Cerebellar nuclear complex (tissue), 1 donor: ENCODE measurements around the gene SLC9B2.

ENCODE experiments used
- DNase-seq, 2 experiments: peaks; one replicate each; lab custom pipeline; 2025; lab: John Stamatoyannopoulos, UW

SLC9B2 gene

DNA sequence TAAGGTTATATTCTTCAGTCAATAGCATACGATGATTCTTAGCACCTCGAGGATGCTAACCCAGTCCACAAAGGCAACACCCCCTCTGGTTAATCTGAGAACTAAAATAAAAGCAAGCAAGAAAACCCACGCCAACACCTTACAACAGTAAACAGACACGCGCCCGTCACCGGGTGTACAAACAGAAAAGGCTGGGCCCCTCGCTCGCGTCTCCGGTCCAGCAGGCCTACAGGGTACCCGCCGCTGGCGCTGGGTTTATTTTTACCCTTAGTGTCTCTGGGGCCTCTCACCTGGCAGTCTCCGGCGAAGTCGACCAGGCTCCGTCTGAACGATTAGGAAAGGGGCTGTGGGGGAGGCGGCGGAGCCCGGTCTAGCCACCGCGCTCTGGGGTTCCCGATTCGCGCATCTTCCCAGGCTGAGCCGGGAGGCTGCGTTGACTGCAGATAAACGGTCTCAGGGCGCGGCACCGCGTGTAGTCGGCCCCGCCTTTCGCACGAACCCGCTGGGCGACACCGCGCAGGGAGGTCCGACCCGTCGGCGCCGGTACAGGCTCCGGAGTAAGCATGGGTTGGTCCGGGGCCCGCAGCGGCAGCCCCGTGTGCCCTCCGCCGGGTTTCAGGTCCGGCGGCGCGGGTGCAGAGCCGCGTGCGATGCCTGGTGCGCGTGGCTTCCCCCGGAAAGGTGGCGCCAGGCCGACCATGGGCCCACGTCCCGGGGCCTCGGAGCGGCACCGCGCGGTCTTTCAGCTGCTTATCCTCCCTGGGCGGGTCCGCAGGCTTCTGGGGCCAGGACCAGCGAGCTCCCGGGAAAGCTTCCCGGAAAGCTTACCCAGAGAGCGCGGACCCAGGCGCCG is 441 bp downstream of the SLC9B2 start:
- no peak for DNase-seq

DNA sequence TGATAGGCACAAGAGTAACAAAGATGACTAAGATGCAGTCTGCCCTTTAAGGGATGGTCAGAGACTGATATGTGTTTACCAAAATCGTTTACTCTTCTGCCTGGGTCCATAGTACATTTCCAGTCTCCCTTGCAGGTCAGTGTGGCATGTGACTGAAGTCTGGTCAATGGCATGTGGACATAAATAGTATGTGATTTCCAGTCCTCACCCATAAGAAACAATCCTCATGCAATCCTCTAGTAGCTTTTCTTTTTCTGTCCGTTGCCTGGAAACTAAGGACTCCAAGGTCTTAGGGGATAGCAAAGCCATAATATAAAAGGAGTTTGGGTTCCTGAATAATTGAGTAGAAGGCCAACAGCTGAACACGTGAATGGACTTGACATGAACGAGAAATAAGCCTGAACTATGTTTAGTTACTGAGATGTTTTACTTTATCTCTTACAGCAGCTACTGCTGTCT is 1.1 kb downstream of the SLC9B2 start:
- peak in 1 of 2 experiments; percentile 47 for DNase-seq

DNA sequence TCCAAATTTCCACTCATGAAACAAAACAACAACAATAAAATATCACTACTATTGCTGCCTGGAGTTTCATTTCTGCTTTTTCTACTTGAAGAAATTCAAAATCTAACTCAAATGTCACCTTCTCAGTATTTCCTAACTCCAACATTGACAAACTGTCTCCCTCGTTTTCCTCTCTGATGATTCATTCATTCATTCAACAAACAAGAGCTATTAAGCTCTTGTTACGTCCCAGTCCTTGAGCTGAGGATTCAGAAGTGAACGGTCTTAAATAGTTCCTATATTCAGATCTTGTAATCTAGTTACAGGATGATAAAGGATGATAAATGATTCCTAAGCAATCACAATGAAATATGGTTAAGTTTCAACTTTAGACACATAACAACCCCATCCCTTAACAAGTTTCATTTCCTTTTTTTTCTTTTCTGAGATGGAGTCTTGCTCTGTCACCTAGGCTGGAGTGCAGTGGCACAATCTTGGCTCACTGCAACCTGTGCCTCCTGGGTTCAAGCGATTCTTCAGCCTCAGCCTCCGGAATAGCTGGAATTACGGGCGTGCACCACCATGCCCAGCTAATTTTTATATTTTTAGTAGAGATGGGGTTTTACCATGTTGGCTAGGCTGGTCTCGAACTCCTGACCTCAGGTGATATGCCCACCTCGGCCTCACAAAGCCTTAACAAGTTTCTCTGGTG is 1.7 kb downstream of the SLC9B2 start:
- no peak for DNase-seq

DNA sequence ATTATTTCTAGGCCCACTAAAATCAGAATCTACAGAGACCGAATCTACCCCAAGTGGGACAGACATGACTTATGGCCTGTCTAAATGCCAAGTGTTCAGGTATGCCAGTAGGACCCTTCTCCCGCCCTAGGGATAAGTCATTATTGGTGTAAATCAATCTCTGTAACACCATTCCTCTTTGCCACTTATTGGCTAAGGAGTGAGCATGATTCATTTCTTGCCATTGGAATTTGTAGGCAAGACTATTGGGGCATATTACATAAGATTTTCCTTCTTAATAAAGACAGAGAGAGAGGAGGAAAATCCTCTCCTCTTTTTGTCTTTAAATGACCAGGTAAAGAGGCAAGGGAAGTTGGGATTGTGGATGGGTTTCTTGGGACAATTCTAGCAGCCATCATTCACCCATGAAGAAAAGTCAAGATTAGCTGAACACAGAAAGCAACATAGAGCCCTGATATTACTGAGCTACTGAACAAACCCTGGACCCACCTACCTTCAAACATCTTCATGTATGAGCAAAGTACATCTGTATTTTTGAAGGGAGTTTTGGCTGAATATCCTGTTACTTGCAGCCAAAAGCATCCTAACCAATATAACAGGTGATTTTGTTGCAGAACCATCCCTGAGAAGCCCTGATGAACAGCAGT is 2.6 kb downstream of the SLC9B2 start:
- no peak for DNase-seq

GRCh38 chr4:103067841-103068547 is 8.6 kb downstream of the SLC9B2 start:
- DNase-seq: no peak

- DNase-seq: no peak
Observed at GRCh38 chr4:103060453-103061148, 16.0 kb downstream of the SLC9B2 start.

GRCh38 chr4:103054030-103054429 is 22.5 kb downstream of the SLC9B2 start:
- DNase-seq: no peak

DNA sequence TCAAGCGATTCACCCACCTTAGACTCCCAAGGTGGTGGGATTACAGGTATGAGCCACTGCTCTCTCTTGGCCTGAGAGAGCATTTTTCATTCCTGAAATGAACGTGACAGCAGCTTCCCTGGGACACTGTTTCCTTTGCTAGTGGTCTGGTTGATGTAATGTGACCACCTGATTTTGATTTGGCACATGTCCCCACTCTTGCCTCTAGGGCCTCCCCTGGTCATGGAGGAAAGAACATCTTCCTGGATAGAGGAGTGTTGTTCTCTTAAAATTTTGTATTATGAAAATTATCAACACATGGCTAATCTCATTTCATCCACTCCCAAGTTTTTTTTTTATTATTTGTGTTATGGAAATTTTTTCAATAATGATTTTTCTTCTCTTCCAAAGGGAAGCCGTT is 23.8 kb downstream of the SLC9B2 start:
- DNase-seq: no peak

- no peak for DNase-seq
Observed at GRCh38 chr4:103052145-103052544, 24.4 kb downstream of the SLC9B2 start.

DNA sequence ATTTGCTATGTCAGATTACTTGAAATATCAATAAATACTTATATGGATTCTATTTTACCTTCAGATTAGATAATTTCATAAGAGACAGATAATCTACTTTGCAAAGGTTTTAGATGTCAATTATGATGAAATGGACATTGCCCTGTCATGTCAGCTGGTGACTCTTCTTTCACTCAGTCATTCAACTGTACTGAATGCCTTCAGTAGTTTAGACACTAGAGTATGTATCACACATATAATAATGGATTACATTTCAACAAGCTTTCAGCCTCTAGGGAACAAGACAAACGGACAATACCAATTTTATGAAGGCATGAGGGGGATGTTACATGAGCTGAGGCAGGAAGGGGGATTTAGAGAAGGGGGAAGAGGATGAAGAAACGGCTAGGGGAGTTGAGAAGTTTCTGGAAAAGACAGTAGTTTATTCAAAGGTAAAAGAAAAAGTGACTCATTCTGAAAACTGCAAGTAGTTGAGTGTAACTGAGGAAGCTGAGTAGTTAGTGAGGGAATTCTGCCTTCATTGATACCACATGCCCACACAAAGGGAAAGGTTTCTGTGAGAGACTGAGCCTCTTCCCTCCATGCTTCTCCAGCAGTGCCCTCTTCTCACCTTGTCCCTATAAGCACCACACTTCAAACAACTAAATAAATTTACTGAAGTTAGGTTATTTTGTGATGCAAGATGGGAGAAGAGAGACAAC is 25.7 kb downstream of the SLC9B2 start:
- DNase-seq: no peak

- DNase-seq: no peak
Observed at GRCh38 chr4:103046416-103047290, 29.9 kb downstream of the SLC9B2 start.

GRCh38 chr4:103044183-103044582 is 32.4 kb downstream of the SLC9B2 start:
- DNase-seq: no peak

GRCh38 chr4:103036169-103036568 is 40.4 kb downstream of the SLC9B2 start:
- DNase-seq: no peak

DNA sequence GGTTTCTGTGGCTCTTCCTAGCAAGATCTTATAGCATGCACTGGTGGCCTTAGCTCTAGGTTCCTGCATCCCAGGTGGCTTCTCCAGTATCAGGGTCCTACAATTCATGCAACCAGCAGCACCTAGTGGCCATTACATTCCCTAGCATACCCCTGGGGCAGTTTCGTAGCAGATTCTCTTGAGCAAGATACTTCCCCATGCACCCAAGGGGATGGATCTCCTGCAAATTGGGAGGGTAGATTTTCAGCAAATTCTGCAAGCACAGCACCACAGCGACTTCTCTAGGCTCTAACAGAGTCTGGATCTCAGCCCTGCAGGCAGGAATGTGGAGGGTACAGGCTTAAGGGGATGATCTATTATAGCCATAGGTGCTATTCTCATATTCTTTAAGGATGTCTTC is 44.0 kb downstream of the SLC9B2 start:
- DNase-seq: no peak

DNA sequence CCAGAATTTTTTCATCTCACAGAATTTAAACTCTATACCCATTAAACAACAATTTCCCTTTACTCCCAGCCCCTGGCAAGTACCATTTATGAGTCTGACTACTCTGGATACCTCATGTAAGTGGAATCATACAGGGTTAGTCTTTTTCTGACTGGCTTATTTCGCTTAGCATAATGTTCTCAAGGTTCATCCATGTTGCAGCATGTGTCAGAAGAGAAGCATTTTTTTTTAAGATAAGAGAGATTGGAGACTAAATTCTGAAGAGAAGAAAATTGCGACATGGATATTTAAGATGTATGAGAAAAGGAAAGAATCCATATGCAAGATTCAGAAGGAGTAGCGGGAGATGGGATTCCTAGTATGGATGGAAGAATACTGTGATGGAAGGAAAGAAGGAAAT is 45.8 kb downstream of the SLC9B2 start:
- DNase-seq: no peak

GRCh38 chr4:103029300-103029699 is 47.3 kb downstream of the SLC9B2 start:
- DNase-seq: no peak

DNA sequence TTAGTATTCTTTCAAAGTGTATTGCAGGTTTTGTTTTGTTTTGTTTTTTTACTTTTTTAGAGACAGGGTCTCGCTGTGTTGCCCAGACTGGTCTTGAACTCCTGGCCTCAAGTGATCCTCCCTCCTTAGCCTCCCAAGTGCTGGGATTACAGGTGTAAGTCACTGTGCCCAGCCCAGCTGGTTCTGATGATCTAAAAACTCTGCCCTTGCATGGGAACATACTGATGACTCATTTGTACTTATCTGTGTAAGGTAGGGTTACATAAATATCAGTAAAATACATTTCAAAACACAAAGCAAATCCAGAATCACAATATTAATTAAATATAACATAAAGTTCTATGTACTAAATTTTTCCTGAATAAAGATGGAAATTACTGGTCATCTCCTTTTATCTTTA is 49.7 kb downstream of the SLC9B2 start:
- DNase-seq: no peak

DNA sequence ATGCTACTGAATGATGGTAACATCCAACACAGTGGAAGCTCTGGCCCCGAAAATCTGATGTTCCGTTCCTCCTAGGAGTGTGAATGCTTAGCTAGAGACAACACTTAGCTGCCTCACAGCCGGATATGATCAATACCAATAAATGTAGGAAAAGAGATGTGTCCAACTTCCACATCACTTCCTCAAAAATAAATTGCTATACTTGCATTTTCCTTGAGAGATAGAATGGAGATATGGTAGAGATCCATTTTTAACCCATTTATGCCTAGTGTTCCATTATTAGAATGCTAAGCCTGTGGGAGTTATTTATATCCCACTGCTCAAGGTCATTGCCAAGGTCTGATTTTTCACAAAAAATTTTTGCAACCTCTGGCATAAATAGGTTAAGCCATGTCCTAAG is 51.6 kb downstream of the SLC9B2 start:
- no peak for DNase-seq

DNA sequence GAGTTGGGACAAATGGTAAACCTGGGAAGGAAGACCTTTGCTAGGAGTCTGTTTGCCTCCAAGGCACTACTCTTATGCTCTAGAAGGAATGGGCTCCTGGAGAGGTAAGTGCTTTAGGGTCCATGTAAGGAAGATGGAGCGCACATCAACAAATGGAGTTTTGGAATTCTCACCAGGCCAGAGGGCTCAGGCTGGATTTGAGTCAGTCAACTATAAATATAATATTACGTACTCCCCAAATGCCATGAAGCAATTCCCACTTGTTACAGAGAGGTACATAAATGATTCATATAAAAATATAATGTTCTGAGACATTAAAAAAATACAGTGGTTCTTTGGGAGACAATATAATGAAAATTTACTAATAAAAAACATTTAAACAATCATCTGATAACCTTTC is 55.4 kb downstream of the SLC9B2 start:
- DNase-seq: no peak
